ENCODE measurements around the gene DERA. TPM values are rescaled to one million over a fixed set of nuclear protein-coding genes. Genes with fewer than 3 reads are reported as not detected.

DERA gene
- total RNA-seq, 2 experiments from 2014 or later: 31.3 to 35.1 TPM

- no peak for DNase-seq
- Mint-ChIP-seq H3K9me3 (no peaks in the 10 kb centered on the region), H3K4me3 (no peak overlapping the region), H3K27ac (no peak overlapping the region), H3K4me1 (peaks cover 13% of the 10 kb centered on the region), H3K27me3 (no peaks in the 10 kb centered on the region), H3K36me3 (ENCODE audit: low read depth) (peaks cover 18% of the 10 kb centered on the region)
- ChIA-PET POLR2A (no interaction called here), CTCF (no interaction called here)
These were observed 70.9 kb downstream of the DERA start for GRCh38 chr12:15982071-15982470.

GRCh38 chr12:15982471-15982870, 71.3 kb downstream of the DERA start:
- Mint-ChIP-seq H3K27me3 (no peaks in the 10 kb centered on the region), H3K36me3 (ENCODE audit: low read depth) (peaks cover 17% of the 10 kb centered on the region), H3K4me1 (peaks cover 13% of the 10 kb centered on the region), H3K9me3 (no peaks in the 10 kb centered on the region), H3K4me3 (no peak overlapping the region), H3K27ac (no peak overlapping the region)
- CTCF ChIA-PET: interaction anchor here (0.6 kb wide), 1 partner anchor 17 kb away, joined by 5 read pairs; no protein-coding TSS in a partner anchor
- POLR2A ChIA-PET: no interaction called here
- no peak for DNase-seq

GRCh38 chr12:15982921-15983320, 71.8 kb downstream of the DERA start:
- H3K27me3 Mint-ChIP-seq: no peaks in the 10 kb centered on the region
- H3K27ac Mint-ChIP-seq: no peak overlapping the region
- DNase-seq: no peak
- peaks cover 13% of the 10 kb centered on the region for H3K4me1 Mint-ChIP-seq
- no peaks in the 10 kb centered on the region for H3K9me3 Mint-ChIP-seq
- CTCF ChIA-PET: interaction anchor here (0.6 kb wide), 1 partner anchor 17 kb away, joined by 5 read pairs; no protein-coding TSS in a partner anchor
- H3K36me3 Mint-ChIP-seq (ENCODE audit: low read depth): peaks cover 21% of the 10 kb centered on the region
- no peak overlapping the region for H3K4me3 Mint-ChIP-seq
- POLR2A ChIA-PET: no interaction called here

GRCh38 chr12:15984097-15984800, 73.1 kb downstream of the DERA start:
- no peak for DNase-seq
- POLR2A ChIA-PET: no interaction called here
- H3K36me3 Mint-ChIP-seq (ENCODE audit: low read depth): peaks cover 30% of the 10 kb centered on the region
- H3K9me3 Mint-ChIP-seq: no peaks in the 10 kb centered on the region
- H3K4me1 Mint-ChIP-seq: peaks cover 13% of the 10 kb centered on the region
- H3K4me3 Mint-ChIP-seq: no peak overlapping the region
- CTCF ChIA-PET: no interaction called here
- no peaks in the 10 kb centered on the region for H3K27me3 Mint-ChIP-seq
- no peak overlapping the region for H3K27ac Mint-ChIP-seq

- ChIA-PET CTCF (no interaction called here), POLR2A (no interaction called here)
These were observed 73.8 kb downstream of the DERA start for GRCh38 chr12:15984963-15985362.

GRCh38 chr12:15987696-15988095, 76.6 kb downstream of the DERA start:
- Mint-ChIP-seq H3K27ac (no peak overlapping the region), H3K4me1 (peaks cover 13% of the 10 kb centered on the region), H3K4me3 (no peak overlapping the region), H3K36me3 (ENCODE audit: low read depth) (peaks cover 38% of the 10 kb centered on the region), H3K27me3 (no peaks in the 10 kb centered on the region), H3K9me3 (no peaks in the 10 kb centered on the region)
- DNase-seq: no peak
- POLR2A ChIA-PET: no interaction called here
- CTCF ChIA-PET: interaction anchor here (0.9 kb wide), 1 partner anchor 19 kb away, joined by 3 read pairs; no protein-coding TSS in a partner anchor

More at GRCh38 chr12:15984963-15985362, 73.8 kb downstream of the DERA start:
- Mint-ChIP-seq H3K9me3 (no peaks in the 10 kb centered on the region), H3K36me3 (ENCODE audit: low read depth) (peaks cover 32% of the 10 kb centered on the region), H3K27me3 (no peaks in the 10 kb centered on the region), H3K27ac (no peak overlapping the region), H3K4me3 (no peak overlapping the region), H3K4me1 (peaks cover 13% of the 10 kb centered on the region)
- DNase-seq: no peak

- Mint-ChIP-seq H3K9me3 (no peaks in the 10 kb centered on the region), H3K36me3 (ENCODE audit: low read depth) (peaks cover 40% of the 10 kb centered on the region), H3K4me1 (peaks cover 13% of the 10 kb centered on the region), H3K27ac (no peak overlapping the region), H3K27me3 (no peaks in the 10 kb centered on the region), H3K4me3 (no peak overlapping the region)
- no peak for DNase-seq
- ChIA-PET CTCF (no interaction called here), POLR2A (no interaction called here)
These were observed 78.0 kb downstream of the DERA start for GRCh38 chr12:15988983-15989755.

- ChIA-PET POLR2A (no interaction called here), CTCF (interaction anchor here (2.0 kb wide), 1 partner anchor 10 kb away, joined by 5 read pairs; no protein-coding TSS in a partner anchor)
- Mint-ChIP-seq H3K4me3 (no peak overlapping the region), H3K27me3 (no peaks in the 10 kb centered on the region), H3K4me1 (no peaks in the 10 kb centered on the region), H3K27ac (no peak overlapping the region), H3K9me3 (no peaks in the 10 kb centered on the region), H3K36me3 (ENCODE audit: low read depth) (peaks cover 5% of the 10 kb centered on the region)
- no peak for DNase-seq
These were observed 84.7 kb downstream of the DERA start for GRCh38 chr12:15995801-15996200.

GRCh38 chr12:15996254-15996653, 85.1 kb downstream of the DERA start:
- H3K9me3 Mint-ChIP-seq: no peaks in the 10 kb centered on the region
- CTCF ChIA-PET: interaction anchor here (2.0 kb wide), 1 partner anchor 10 kb away, joined by 5 read pairs; no protein-coding TSS in a partner anchor
- peaks cover 5% of the 10 kb centered on the region for H3K36me3 Mint-ChIP-seq (ENCODE audit: low read depth)
- H3K4me1 Mint-ChIP-seq: no peaks in the 10 kb centered on the region
- POLR2A ChIA-PET: no interaction called here
- DNase-seq: no peak
- H3K4me3 Mint-ChIP-seq: no peak overlapping the region
- H3K27me3 Mint-ChIP-seq: no peaks in the 10 kb centered on the region
- H3K27ac Mint-ChIP-seq: no peak overlapping the region

- Mint-ChIP-seq H3K4me3 (no peak overlapping the region), H3K9me3 (no peaks in the 10 kb centered on the region), H3K27ac (no peak overlapping the region), H3K36me3 (ENCODE audit: low read depth) (peaks cover 5% of the 10 kb centered on the region), H3K27me3 (no peaks in the 10 kb centered on the region), H3K4me1 (no peaks in the 10 kb centered on the region)
- CTCF ChIA-PET: no interaction called here
- DNase-seq: no peak
- POLR2A ChIA-PET: no interaction called here
These were observed 85.8 kb downstream of the DERA start for GRCh38 chr12:15996948-15997347.

GRCh38 chr12:15997910-15998309, 86.8 kb downstream of the DERA start:
- no peak for DNase-seq
- no peak overlapping the region for H3K4me3 Mint-ChIP-seq
- CTCF ChIA-PET: interaction anchor here (1.1 kb wide), 1 partner anchor 20 kb away, joined by 3 read pairs; no protein-coding TSS in a partner anchor
- no peaks in the 10 kb centered on the region for H3K9me3 Mint-ChIP-seq
- H3K27me3 Mint-ChIP-seq: no peaks in the 10 kb centered on the region
- peaks cover 2% of the 10 kb centered on the region for H3K36me3 Mint-ChIP-seq (ENCODE audit: low read depth)
- no peak overlapping the region for H3K27ac Mint-ChIP-seq
- no peaks in the 10 kb centered on the region for H3K4me1 Mint-ChIP-seq
- POLR2A ChIA-PET: no interaction called here

GRCh38 chr12:16002880-16003279, 91.7 kb downstream of the DERA start:
- H3K27ac Mint-ChIP-seq: no peak overlapping the region
- H3K36me3 Mint-ChIP-seq (ENCODE audit: low read depth): peaks cover 2% of the 10 kb centered on the region
- H3K4me1 Mint-ChIP-seq: no peaks in the 10 kb centered on the region
- DNase-seq: no peak
- no peaks in the 10 kb centered on the region for H3K27me3 Mint-ChIP-seq
- H3K4me3 Mint-ChIP-seq: no peak overlapping the region
- H3K9me3 Mint-ChIP-seq: no peaks in the 10 kb centered on the region
- ChIA-PET CTCF (no interaction called here), POLR2A (no interaction called here)

GRCh38 chr12:16003460-16003859, 92.3 kb downstream of the DERA start:
- H3K36me3 Mint-ChIP-seq (ENCODE audit: low read depth): peaks cover 2% of the 10 kb centered on the region
- H3K27ac Mint-ChIP-seq: no peak overlapping the region
- no peaks in the 10 kb centered on the region for H3K27me3 Mint-ChIP-seq
- H3K4me1 Mint-ChIP-seq: no peaks in the 10 kb centered on the region
- ChIA-PET CTCF (no interaction called here), POLR2A (no interaction called here)
- no peaks in the 10 kb centered on the region for H3K9me3 Mint-ChIP-seq
- no peak for DNase-seq
- H3K4me3 Mint-ChIP-seq: no peak overlapping the region

Measured in activated CD4-positive, alpha-beta T cell treated with anti-CD3 and anti-CD28 coated beads, Interleukin-2, amount 10 ng/mL, durations not matched to agents 7 days and 5 days (primary cell).